Calu3 (cell line): ENCODE measurements around the gene KIF6. TPM values are rescaled to one million over a fixed set of nuclear protein-coding genes. Genes with fewer than 3 reads are reported as not detected.

Experiments used
- BruUV-seq: library from RNA; stranded (reverse); fragments of 400-500 nt; replicated peaks from 2 replicates; lab custom pipeline; 2021; lab: Mats Ljungman, UMichigan
- CTCF ChIA-PET: fragments of 300-600 bp; sonication (Branson Sonifier 250); formaldehyde crosslinking; loops from one replicate; lab custom pipeline; 2022; ENCODE audit warnings: antibody characterized with exemption; lab: Charles Lee
- DNase-seq: peaks from one replicate; pipeline ENCODE4 v3.0.0; 2022
- H3K27ac Mint-ChIP-seq: one replicate; pipeline ENCODE4 v1.8.0; 2022; ENCODE audit warnings: mixed read lengths; ENCODE audit not compliant: unreplicated experiment
- H3K27me3 Mint-ChIP-seq: one replicate; pipeline ENCODE4 v1.8.0; 2022; ENCODE audit warnings: mixed read lengths; ENCODE audit not compliant: unreplicated experiment
- H3K36me3 Mint-ChIP-seq: one replicate; pipeline ENCODE4 v1.8.0; 2022; ENCODE audit warnings: mild to moderate bottlenecking, moderate library complexity, mixed read lengths; ENCODE audit not compliant: insufficient read depth, unreplicated experiment
- H3K4me1 Mint-ChIP-seq: one replicate; pipeline ENCODE4 v1.8.0; 2022; ENCODE audit warnings: mild to moderate bottlenecking, low read depth, mixed read lengths; ENCODE audit not compliant: unreplicated experiment
- H3K4me3 Mint-ChIP-seq: one replicate; pipeline ENCODE4 v1.8.0; 2022; ENCODE audit warnings: mild to moderate bottlenecking, low read depth, moderate library complexity, mixed read lengths; ENCODE audit not compliant: unreplicated experiment
- H3K9me3 Mint-ChIP-seq: one replicate; pipeline ENCODE4 v1.8.0; 2022; ENCODE audit warnings: low read depth, mixed read lengths; ENCODE audit not compliant: unreplicated experiment
- CTCF ChIP-seq: fragments of 200-600 bp; IDR thresholded peaks from one replicate; pipeline ENCODE4 v1.8.0; 2022; ENCODE audit warnings: antibody characterized with exemption; ENCODE audit not compliant: unreplicated experiment
- intact Hi-C: fragments of 100-400 bp; cut with micrococcal nuclease; formaldehyde crosslinking; loops from one replicate; pipeline ENCODE4 v1.10.0; 2022; ENCODE audit not compliant: unreplicated experiment
- total RNA-seq: library from RNA; stranded (reverse); gene quantifications from 2 replicates; pipeline ENCODE4 v1.2.3, GENCODE V29; 2022

KIF6 gene
- total RNA-seq, 1 experiment from 2014 or later: 0.45 TPM

- H3K9me3 Mint-ChIP-seq: peaks cover 8% of the 10 kb centered on the region
- no peak for TF ChIP-seq CTCF
- no peaks in the 10 kb centered on the region for H3K4me1 Mint-ChIP-seq
- BruUV-seq: no TSS peak
- H3K27ac Mint-ChIP-seq: no peak overlapping the region
- no peaks in the 10 kb centered on the region for H3K27me3 Mint-ChIP-seq
- no peak overlapping the region for H3K4me3 Mint-ChIP-seq
- intact Hi-C loops: no loop called here
- no peak for DNase-seq
- CTCF ChIA-PET: interaction anchor here (0.6 to 0.7 kb wide), 2 partner anchors 410 to 830 kb away, joined by 3 to 8 read pairs; no protein-coding TSS in a partner anchor
- no peaks in the 10 kb centered on the region for H3K36me3 Mint-ChIP-seq
Observed at GRCh38 chr6:39756582-39756981, 31.4 kb upstream of the KIF6 start.

GRCh38 chr6:39755231-39755630 lies 30.0 kb upstream of the KIF6 start:
- Mint-ChIP-seq H3K4me1 (no peaks in the 10 kb centered on the region), H3K4me3 (no peak overlapping the region), H3K27me3 (no peaks in the 10 kb centered on the region), H3K27ac (no peak overlapping the region), H3K9me3 (peaks cover 8% of the 10 kb centered on the region), H3K36me3 (no peaks in the 10 kb centered on the region)
- no TSS peak for BruUV-seq
- CTCF ChIA-PET: no interaction called here
- intact Hi-C loops: no loop called here
- DNase-seq: no peak
- no peak for TF ChIP-seq CTCF

- no peak for TF ChIP-seq CTCF
- Mint-ChIP-seq H3K27ac (no peak overlapping the region), H3K27me3 (no peaks in the 10 kb centered on the region), H3K9me3 (peaks cover 8% of the 10 kb centered on the region), H3K4me1 (no peaks in the 10 kb centered on the region), H3K4me3 (no peak overlapping the region), H3K36me3 (no peaks in the 10 kb centered on the region)
- no peak for DNase-seq
- CTCF ChIA-PET: no interaction called here
- BruUV-seq: no TSS peak
- intact Hi-C loops: no loop called here
Observed at GRCh38 chr6:39754514-39755115, 29.4 kb upstream of the KIF6 start.

GRCh38 chr6:39753725-39754045 lies 28.5 kb upstream of the KIF6 start:
- Mint-ChIP-seq H3K36me3 (no peaks in the 10 kb centered on the region), H3K9me3 (peaks cover 8% of the 10 kb centered on the region), H3K27ac (no peak overlapping the region), H3K27me3 (no peaks in the 10 kb centered on the region), H3K4me1 (no peaks in the 10 kb centered on the region), H3K4me3 (no peak overlapping the region)
- intact Hi-C loops: no loop called here
- BruUV-seq: no TSS peak
- no peak for DNase-seq
- TF ChIP-seq CTCF: no peak
- CTCF ChIA-PET: no interaction called here
